HL-60/S4 treated with retinoic acid at 250 ng/mL for 4 days and 3 days (cell line): ENCODE measurements around the gene TCF12.

Experiments used
- in situ Hi-C: fragments of 300-500 bp; cut with MboI; formaldehyde crosslinking; loops from 2 replicates; pipeline ENCODE4 v1.7.0; 2022; ENCODE audit warnings: low sequenced_read_pairs

Gene TCF12

GRCh38 chr15:57198654-57199291 is 280.3 kb downstream of the TCF12 start:
- in situ Hi-C loops: no loop called here

GRCh38 chr15:57201578-57201977 is 283.1 kb downstream of the TCF12 start:
- in situ Hi-C loops: no loop called here

GRCh38 chr15:57203906-57204305 is 285.5 kb downstream of the TCF12 start:
- in situ Hi-C loops: no loop called here

- in situ Hi-C loops: no loop called here
These were observed 286.8 kb downstream of the TCF12 start for GRCh38 chr15:57205027-57205855.

- in situ Hi-C loops: no loop called here
These were observed 287.6 kb downstream of the TCF12 start for GRCh38 chr15:57205996-57206395.

- in situ Hi-C loops: no loop called here
These were observed 295.4 kb downstream of the TCF12 start for GRCh38 chr15:57213862-57214261.

- in situ Hi-C loops: no loop called here
These were observed 296.9 kb downstream of the TCF12 start for GRCh38 chr15:57215326-57215725.

GRCh38 chr15:57215881-57216280 is 297.4 kb downstream of the TCF12 start:
- in situ Hi-C loops: no loop called here

GRCh38 chr15:57216288-57216687 is 297.8 kb downstream of the TCF12 start:
- in situ Hi-C loops: no loop called here

GRCh38 chr15:57217778-57218598 is 299.5 kb downstream of the TCF12 start:
- in situ Hi-C loops: no loop called here

GRCh38 chr15:57218826-57219576 is 300.6 kb downstream of the TCF12 start:
- in situ Hi-C loops: no loop called here

- in situ Hi-C loops: no loop called here
These were observed 301.8 kb downstream of the TCF12 start for GRCh38 chr15:57220205-57220604.

GRCh38 chr15:57221134-57221533 is 302.7 kb downstream of the TCF12 start:
- in situ Hi-C loops: no loop called here

- in situ Hi-C loops: no loop called here
These were observed 304.9 kb downstream of the TCF12 start for GRCh38 chr15:57223345-57223744.

GRCh38 chr15:57223887-57224286 is 305.4 kb downstream of the TCF12 start:
- in situ Hi-C loops: no loop called here

- in situ Hi-C loops: no loop called here
These were observed 306.2 kb downstream of the TCF12 start for GRCh38 chr15:57224664-57225063.

GRCh38 chr15:57227166-57227565 is 308.7 kb downstream of the TCF12 start:
- in situ Hi-C loops: no loop called here

GRCh38 chr15:57227899-57228298 is 309.5 kb downstream of the TCF12 start:
- in situ Hi-C loops: no loop called here

- in situ Hi-C loops: no loop called here
These were observed 310.0 kb downstream of the TCF12 start for GRCh38 chr15:57228395-57228794.

- in situ Hi-C loops: no loop called here
These were observed 310.6 kb downstream of the TCF12 start for GRCh38 chr15:57229051-57229450.

- in situ Hi-C loops: no loop called here
These were observed 313.1 kb downstream of the TCF12 start for GRCh38 chr15:57231559-57231958.
